Gastroesophageal sphincter (tissue), 4 donors: Measurements from ENCODE around the gene TRAF3. TPM values are rescaled to one million over a fixed set of nuclear protein-coding genes. Genes with fewer than 3 reads are reported as not detected.

Source experiments
- ATAC-seq: fragments of 150-250 bp; one replicate; pipeline ENCODE4 v1.9.1; 2016; ENCODE audit warnings: mild to moderate bottlenecking, moderate library complexity
- H3K27ac ChIP-seq, 4 donors: fragments of 200-600 bp; sonication (generic) in 3 of 4; 1 replicate in 3 of 4; 2 replicates in 1 of 4; pipeline ENCODE4 v1.5.1; 2016 to 2019
- H3K27me3 ChIP-seq: fragments of 200-600 bp; sonication (generic); one replicate; pipeline ENCODE4 v1.5.1; 2019
- H3K36me3 ChIP-seq, 2 donors: fragments of 200-600 bp; sonication (generic); one replicate each; pipeline ENCODE4 v1.5.1; 2019; ENCODE audit warnings: control low read depth in 1 of 2
- H3K4me1 ChIP-seq, 3 donors: fragments of 200-600 bp; sonication (generic); 1 replicate in 2 of 3; 2 replicates in 1 of 3; pipeline ENCODE4 v1.5.1; 2016 to 2019; ENCODE audit warnings: control low read depth in 2 of 3
- H3K4me3 ChIP-seq, 2 donors: fragments of 200-600 bp; sonication (generic); one replicate each; pipeline ENCODE4 v1.5.1; 2019; ENCODE audit warnings: mild to moderate bottlenecking in 1 of 2, moderate library complexity in 1 of 2
- H3K9me3 ChIP-seq, 3 donors: fragments of 200-600 bp; sonication (generic); one replicate each; pipeline ENCODE4 v1.5.1; 2017 to 2019; ENCODE audit warnings: control low read depth in 2 of 3
- EP300 ChIP-seq: sonication (generic); formaldehyde crosslinking; IDR thresholded peaks from one replicate; pipeline ENCODE4 v1.6.1; 2017; ENCODE audit warnings: antibody characterized with exemption, mild to moderate bottlenecking
- POLR2A ChIP-seq, 2 donors: fragments of 450-650 bp; IDR thresholded peaks; one replicate each; pipeline ENCODE4 v1.6.1; 2017; ENCODE audit warnings: antibody characterized with exemption in 2 of 2, mild to moderate bottlenecking in 2 of 2, moderate library complexity in 1 of 2
- POLR2AphosphoS5 ChIP-seq: sonication (generic); formaldehyde crosslinking; IDR thresholded peaks from one replicate; pipeline ENCODE4 v1.6.1; 2017; ENCODE audit warnings: antibody characterized with exemption
- WGBS, 2 donors: methylation state at CpG; one replicate each; pipeline ENCODE4 v1.1.5; 2018; ENCODE audit warnings: low coverage in 1 of 2; 5-methylcytosine and 5-hydroxymethylcytosine counted together
- total RNA-seq, 4 donors: library from RNA; depleted of rRNA; stranded (reverse); fragments of >200 nt; gene quantifications; one replicate each; pipeline ENCODE4 v1.1.0, GENCODE V29; 2016
- TF ChIP-seq, protein P1 (sequence below), 4 experiments: fragments of 200-600 bp in 2 of 4; fragments of 450-650 bp in 2 of 4; sonication (generic) in 1 of 4; IDR thresholded peaks; one replicate each; pipeline ENCODE4 v1.5.1; 2017 to 2019; ENCODE audit warnings: antibody characterized with exemption in 4 of 4, mild to moderate bottlenecking in 2 of 4, moderate library complexity in 2 of 4

Gene TRAF3
- total RNA-seq, 4 donors from 2014 or later = 10.9 to 29.0 (median 18.7) TPM

DNA sequence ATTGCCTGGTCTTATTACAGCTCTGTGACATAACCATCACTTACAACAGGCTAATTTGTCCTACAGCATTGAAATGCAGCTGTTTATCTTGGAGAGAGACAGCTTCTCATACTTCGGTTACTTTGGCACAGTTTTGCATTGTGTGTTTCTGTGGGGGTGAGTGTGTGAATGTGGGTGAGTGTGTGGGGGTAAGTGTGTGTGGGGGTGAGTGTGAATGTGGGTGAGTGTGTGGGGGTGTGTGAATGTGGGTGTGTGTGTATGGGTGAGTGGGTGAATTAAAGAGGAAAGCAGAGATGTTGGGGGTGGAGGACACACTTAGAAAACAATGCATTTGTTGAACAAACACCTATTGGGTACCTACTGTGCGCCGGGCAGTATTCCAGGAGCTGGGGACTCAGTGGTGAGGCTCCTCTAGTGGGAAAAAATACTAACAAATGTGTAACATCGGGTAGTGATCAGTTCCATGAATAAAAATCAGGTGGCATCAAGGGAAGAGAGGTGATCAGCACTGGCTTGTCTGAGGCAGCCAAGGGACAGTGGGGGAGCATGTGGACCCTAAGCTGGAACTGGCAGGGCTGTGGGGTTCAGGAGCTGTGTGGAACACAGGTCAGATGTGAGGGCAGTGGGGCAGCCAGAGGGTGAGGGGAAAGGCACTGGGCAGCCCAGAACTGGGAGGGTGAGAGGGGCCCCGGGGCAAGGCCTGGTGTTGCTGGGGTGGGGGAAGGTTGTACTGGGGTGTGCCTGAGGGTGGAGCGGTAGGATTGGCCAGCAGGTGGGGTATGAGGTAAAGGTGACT, 101.1 kb downstream of the TRAF3 start:
- TF ChIP-seq, protein P1, sequence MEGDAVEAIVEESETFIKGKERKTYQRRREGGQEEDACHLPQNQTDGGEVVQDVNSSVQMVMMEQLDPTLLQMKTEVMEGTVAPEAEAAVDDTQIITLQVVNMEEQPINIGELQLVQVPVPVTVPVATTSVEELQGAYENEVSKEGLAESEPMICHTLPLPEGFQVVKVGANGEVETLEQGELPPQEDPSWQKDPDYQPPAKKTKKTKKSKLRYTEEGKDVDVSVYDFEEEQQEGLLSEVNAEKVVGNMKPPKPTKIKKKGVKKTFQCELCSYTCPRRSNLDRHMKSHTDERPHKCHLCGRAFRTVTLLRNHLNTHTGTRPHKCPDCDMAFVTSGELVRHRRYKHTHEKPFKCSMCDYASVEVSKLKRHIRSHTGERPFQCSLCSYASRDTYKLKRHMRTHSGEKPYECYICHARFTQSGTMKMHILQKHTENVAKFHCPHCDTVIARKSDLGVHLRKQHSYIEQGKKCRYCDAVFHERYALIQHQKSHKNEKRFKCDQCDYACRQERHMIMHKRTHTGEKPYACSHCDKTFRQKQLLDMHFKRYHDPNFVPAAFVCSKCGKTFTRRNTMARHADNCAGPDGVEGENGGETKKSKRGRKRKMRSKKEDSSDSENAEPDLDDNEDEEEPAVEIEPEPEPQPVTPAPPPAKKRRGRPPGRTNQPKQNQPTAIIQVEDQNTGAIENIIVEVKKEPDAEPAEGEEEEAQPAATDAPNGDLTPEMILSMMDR (IDR thresholded peaks at IDR 0.05) = no peak
- TF ChIP-seq POLR2AphosphoS5 (no peak), POLR2A (IDR thresholded peaks at IDR 0.05) (no peak), EP300 (no peak)
- H3K4me3 ChIP-seq = no peak overlapping the region
- H3K9me3 ChIP-seq = no peaks in the 10 kb centered on the region
- H3K27me3 ChIP-seq = no peaks in the 10 kb centered on the region
- H3K27ac ChIP-seq = no peak overlapping the region
- 83 to 85% methylated on average over 4 to 6 of the region's 6 CpGs for WGBS, 2 donors
- ATAC-seq = no peak
- peaks cover 0 to 53% of the 10 kb centered on the region in 2 donors for H3K36me3 ChIP-seq
- H3K4me1 ChIP-seq = no peaks in the 10 kb centered on the region

DNA sequence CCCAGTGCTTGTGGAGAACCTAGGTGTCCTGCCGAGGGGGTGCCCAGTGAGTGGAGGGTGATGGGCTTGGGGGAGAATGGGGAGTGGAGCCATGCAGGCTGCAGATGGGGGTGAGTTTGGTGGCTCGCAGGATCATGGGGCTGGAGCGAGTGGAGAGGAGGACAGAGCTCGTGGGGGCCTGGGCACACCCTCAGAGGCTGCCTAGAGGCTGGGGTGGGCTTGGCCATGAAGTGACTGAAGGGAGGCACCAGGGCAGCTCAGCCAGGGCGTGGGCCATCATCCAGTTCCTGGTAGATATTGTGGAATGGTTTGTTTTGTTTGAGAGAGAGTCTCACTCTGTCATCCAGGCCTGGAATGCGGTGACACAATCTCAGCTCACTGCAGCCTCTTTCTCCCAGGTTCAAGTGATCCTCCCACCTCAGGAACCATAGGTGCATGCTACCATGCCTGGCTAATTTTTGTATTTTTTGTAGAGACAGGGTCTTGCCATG, 101.8 kb downstream of the TRAF3 start:
- H3K9me3 ChIP-seq = no peaks in the 10 kb centered on the region
- H3K4me1 ChIP-seq = no peaks in the 10 kb centered on the region
- no peak for ATAC-seq
- H3K27me3 ChIP-seq = no peaks in the 10 kb centered on the region
- no peak overlapping the region for H3K4me3 ChIP-seq
- 94% methylated on average over 4 of the region's 6 CpGs; no CpG with 5 or more reads in 1 of the 2 donors for WGBS, 2 donors
- no peak overlapping the region for H3K27ac ChIP-seq
- TF ChIP-seq POLR2AphosphoS5 (no peak), POLR2A (IDR thresholded peaks at IDR 0.05) (no peak), EP300 (no peak)
- TF ChIP-seq, protein P1 (IDR thresholded peaks at IDR 0.05) = no peak
- H3K36me3 ChIP-seq = peaks cover 0 to 49% of the 10 kb centered on the region in 2 donors

DNA sequence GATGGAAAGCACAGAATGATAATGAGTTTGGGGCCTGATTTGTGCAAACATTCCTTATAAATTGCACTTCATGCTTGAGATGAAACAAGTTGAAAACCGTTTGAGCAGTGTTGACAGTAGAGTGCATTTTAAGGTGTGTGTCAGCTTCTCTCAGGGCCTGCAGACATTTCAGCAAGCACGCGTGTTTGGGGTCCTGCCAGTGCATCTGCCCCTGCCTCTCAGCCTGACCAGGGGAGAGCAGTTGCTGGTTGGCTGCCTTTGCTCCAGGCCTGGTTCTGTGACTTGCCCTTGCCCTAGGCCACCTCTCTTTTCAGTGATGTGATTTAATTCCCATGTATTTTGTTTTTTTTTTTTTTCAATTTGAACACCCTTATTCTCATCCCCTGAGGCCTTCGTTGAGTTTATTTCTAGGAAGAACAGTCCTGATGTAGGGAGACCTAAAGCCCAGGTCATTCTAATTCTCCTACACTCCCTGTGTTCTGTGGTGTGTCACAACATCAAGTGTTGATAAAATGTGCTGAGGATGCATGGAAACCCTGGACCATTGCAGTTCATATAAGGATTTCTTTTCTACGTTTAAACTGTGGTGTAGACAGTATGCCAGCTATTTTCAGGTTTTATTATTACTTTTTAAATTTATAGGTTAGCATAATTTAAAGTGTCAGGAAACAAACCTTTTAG, 105.1 kb downstream of the TRAF3 start:
- no peak for TF ChIP-seq EP300
- TF ChIP-seq POLR2AphosphoS5 = no peak
- no peak for TF ChIP-seq POLR2A (IDR thresholded peaks at IDR 0.05)
- TF ChIP-seq, protein P1 (IDR thresholded peaks at IDR 0.05) = no peak
- Histone ChIP-seq H3K4me3 (no peak overlapping the region), H3K9me3 (no peaks in the 10 kb centered on the region), H3K4me1 (no peaks in the 10 kb centered on the region), H3K27ac (no peak overlapping the region), H3K36me3 (peaks cover 0 to 43% of the 10 kb centered on the region in 2 donors), H3K27me3 (no peaks in the 10 kb centered on the region)
- no peak for ATAC-seq
- 78 to 95% methylated on average over 2 to 5 of the region's 5 CpGs for WGBS, 2 donors

DNA sequence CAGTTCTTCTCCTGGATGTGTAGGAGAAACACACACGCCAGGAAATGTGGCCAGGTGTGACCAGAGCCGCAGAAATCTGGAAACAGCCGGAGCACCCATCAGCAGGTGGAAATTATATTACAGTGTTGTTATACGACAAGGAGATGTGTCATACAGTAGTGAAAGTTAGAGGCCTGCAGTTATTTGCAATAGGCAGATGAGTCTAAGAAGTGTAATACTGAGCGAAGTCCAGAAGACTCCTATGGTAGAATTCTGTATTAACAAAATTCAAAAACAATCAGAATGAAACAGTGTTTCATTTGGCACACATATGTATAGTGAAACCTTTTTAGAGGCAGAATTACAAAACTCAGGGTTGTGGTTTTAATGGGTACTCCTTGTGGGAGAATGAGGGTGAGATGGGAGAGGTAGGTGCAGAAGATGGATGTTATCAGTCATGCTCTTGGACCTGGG, 105.9 kb downstream of the TRAF3 start:
- no peaks in the 10 kb centered on the region for H3K9me3 ChIP-seq
- H3K4me3 ChIP-seq = no peak overlapping the region
- peaks cover 0 to 44% of the 10 kb centered on the region in 2 donors for H3K36me3 ChIP-seq
- 94 to 100% methylated on average over 1 to 5 of the region's 5 CpGs for WGBS, 2 donors
- H3K4me1 ChIP-seq = no peaks in the 10 kb centered on the region
- TF ChIP-seq POLR2AphosphoS5 (no peak), POLR2A (IDR thresholded peaks at IDR 0.05) (no peak), EP300 (no peak)
- TF ChIP-seq, protein P1 (IDR thresholded peaks at IDR 0.05) = no peak
- no peaks in the 10 kb centered on the region for H3K27me3 ChIP-seq
- no peak overlapping the region for H3K27ac ChIP-seq
- ATAC-seq = no peak
